Measurements from ENCODE around the gene LYZL2. TPM values are rescaled to one million over a fixed set of nuclear protein-coding genes. Genes with fewer than 3 reads are reported as not detected.

LYZL2 gene
- total and polyA plus RNA-seq, 3 donors from 2014 or later, result 48.7 to 100 (median 88.9) TPM

GRCh38 chr10:30583778-30584415 lies 45.7 kb downstream of the LYZL2 start:
- peak; percentile 79 for DNase-seq
- Histone ChIP-seq H3K36me3 (ENCODE audit: low read depth, missing control alignments) (no peaks in the 10 kb centered on the region), H3K27me3 (no peaks in the 10 kb centered on the region), H3K4me1 (no peaks in the 10 kb centered on the region), H3K4me3 (peak overlapping the region; percentile 4 to 34), H3K9me3 (no peaks in the 10 kb centered on the region), H3K27ac (peak overlapping the region; percentile 67 to 81)
- intact Hi-C loops (cut with DNase I; ENCODE audit: low total_unique reads), result no loop called here
- WGBS, 2 donors, result 21 to 44% methylated on average over 14 to 15 of the region's 15 CpGs
- TF ChIP-seq POLR2A (IDR thresholded peaks at IDR 0.05) (no peak), CTCF (IDR thresholded peaks at IDR 0.05) (no peak)

DNA sequence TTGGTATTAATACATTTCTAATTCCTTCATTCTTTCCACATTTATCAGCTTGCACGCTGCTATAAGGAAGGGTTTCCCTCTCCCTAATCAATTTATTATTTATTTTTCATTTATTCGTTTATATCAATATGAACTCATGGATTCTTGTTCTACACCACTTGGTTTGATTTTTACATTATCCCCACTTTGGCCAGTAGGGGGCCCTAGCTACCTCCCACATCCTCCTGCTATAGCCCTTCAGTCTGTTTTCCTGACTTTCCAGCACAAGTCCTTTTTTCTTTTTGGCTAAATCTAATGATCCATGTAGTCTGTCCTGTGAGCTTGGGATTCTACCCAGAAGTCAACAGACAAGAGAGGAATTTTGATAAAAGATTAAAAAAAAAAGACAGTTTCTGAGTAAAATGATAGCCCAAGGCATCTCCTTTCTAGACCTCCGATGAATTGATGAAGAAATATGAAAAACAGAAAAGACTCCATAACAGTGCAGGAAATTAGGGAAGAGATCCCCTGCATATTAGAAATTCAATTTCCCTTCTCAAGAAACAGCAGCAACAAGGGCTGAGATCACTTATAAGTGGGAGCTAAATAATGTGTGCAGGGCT lies 47.7 kb downstream of the LYZL2 start:
- 44 to 47% methylated on average over 3 of the region's 3 CpGs for WGBS, 2 donors
- DNase-seq, result peak; percentile 55
- no peaks in the 10 kb centered on the region for H3K4me1 ChIP-seq
- intact Hi-C loops (cut with DNase I; ENCODE audit: low total_unique reads), result no loop called here
- TF ChIP-seq CTCF (IDR thresholded peaks at IDR 0.05), result peak; percentile 31 to 75 (median 45)
- no peak for TF ChIP-seq POLR2A (IDR thresholded peaks at IDR 0.05)
- no peaks in the 10 kb centered on the region for H3K27me3 ChIP-seq
- H3K9me3 ChIP-seq, result no peaks in the 10 kb centered on the region
- no peak overlapping the region for H3K4me3 ChIP-seq
- H3K27ac ChIP-seq, result no peak overlapping the region
- H3K36me3 ChIP-seq (ENCODE audit: low read depth, missing control alignments), result no peaks in the 10 kb centered on the region

GRCh38 chr10:30580676-30581075 lies 48.9 kb downstream of the LYZL2 start:
- Histone ChIP-seq H3K27ac (no peak overlapping the region), H3K4me3 (no peak overlapping the region), H3K27me3 (no peaks in the 10 kb centered on the region), H3K9me3 (no peaks in the 10 kb centered on the region), H3K4me1 (no peaks in the 10 kb centered on the region), H3K36me3 (ENCODE audit: low read depth, missing control alignments) (no peaks in the 10 kb centered on the region)
- no peak for DNase-seq
- intact Hi-C loops (cut with DNase I; ENCODE audit: low total_unique reads), result no loop called here
- WGBS, 2 donors, result 93% methylated on average over 5 of the region's 5 CpGs
- TF ChIP-seq POLR2A (IDR thresholded peaks at IDR 0.05), result no peak
- TF ChIP-seq CTCF (IDR thresholded peaks at IDR 0.05), result no peak

- WGBS, 2 donors, result 90 to 96% methylated on average over 7 of the region's 7 CpGs
- H3K27ac ChIP-seq, result no peak overlapping the region
Observed at GRCh38 chr10:30580241-30580640, 49.3 kb downstream of the LYZL2 start.

More at GRCh38 chr10:30580241-30580640, 49.3 kb downstream of the LYZL2 start:
- intact Hi-C loops (cut with DNase I; ENCODE audit: low total_unique reads), result no loop called here
- H3K27me3 ChIP-seq, result no peaks in the 10 kb centered on the region
- no peaks in the 10 kb centered on the region for H3K36me3 ChIP-seq (ENCODE audit: low read depth, missing control alignments)
- H3K4me3 ChIP-seq, result no peak overlapping the region
- no peak for DNase-seq
- TF ChIP-seq CTCF (IDR thresholded peaks at IDR 0.05), result no peak
- no peak for TF ChIP-seq POLR2A (IDR thresholded peaks at IDR 0.05)
- H3K4me1 ChIP-seq, result no peaks in the 10 kb centered on the region
- H3K9me3 ChIP-seq, result no peaks in the 10 kb centered on the region
